Mammary epithelial cell (primary cell): ENCODE results near the gene SFTPB.

Experiments used
- EZH2 ChIP-seq: IDR thresholded peaks from 2 replicates; pipeline ENCODE4 v1.6.1; 2012; ENCODE audit warnings: low read length, inconsistent platforms, borderline replicate concordance
- TF ChIP-seq, protein P1 (sequence below), 2 donors: IDR thresholded peaks in 1 of 2; conservative IDR thresholded peaks in 1 of 2; 2 replicates each; pipeline ENCODE4 v1.5.1; 2011 to 2012; ENCODE audit warnings: inconsistent platforms in 2 of 2, low read length in 2 of 2, mild to moderate bottlenecking in 2 of 2, control low read depth in 1 of 2, low read depth in 1 of 2; ENCODE audit not compliant: insufficient read depth in 1 of 2; ENCODE audit errors: extremely low read depth in 1 of 2

DNA sequence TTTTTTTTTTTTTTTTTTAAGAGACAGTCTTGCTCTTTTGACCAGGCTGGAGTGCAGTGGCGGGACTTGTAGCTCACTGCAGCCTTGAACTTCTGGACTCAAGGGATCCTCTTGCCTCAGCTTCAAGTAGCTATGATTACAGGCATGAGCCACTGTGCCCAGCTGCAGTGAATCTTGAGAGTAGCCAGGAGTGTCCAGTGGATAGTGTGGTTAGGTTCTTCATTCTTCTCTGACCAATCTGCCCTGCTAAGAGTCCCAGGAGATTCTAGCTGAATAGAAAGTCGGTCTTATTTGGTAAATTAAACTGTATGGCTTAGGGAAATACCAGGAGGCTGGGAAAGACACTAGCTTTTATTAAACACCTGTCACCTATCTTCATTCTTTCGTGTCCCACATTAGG is 36.7 kb downstream of the SFTPB start:
- TF ChIP-seq, protein P1, sequence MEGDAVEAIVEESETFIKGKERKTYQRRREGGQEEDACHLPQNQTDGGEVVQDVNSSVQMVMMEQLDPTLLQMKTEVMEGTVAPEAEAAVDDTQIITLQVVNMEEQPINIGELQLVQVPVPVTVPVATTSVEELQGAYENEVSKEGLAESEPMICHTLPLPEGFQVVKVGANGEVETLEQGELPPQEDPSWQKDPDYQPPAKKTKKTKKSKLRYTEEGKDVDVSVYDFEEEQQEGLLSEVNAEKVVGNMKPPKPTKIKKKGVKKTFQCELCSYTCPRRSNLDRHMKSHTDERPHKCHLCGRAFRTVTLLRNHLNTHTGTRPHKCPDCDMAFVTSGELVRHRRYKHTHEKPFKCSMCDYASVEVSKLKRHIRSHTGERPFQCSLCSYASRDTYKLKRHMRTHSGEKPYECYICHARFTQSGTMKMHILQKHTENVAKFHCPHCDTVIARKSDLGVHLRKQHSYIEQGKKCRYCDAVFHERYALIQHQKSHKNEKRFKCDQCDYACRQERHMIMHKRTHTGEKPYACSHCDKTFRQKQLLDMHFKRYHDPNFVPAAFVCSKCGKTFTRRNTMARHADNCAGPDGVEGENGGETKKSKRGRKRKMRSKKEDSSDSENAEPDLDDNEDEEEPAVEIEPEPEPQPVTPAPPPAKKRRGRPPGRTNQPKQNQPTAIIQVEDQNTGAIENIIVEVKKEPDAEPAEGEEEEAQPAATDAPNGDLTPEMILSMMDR (conservative IDR thresholded peaks at IDR 0.05 in 1 of 2, IDR thresholded peaks at IDR 0.05 in 1 of 2; ENCODE audit: extremely low read depth in 1 of 2, insufficient read depth in 1 of 2, low read depth in 1 of 2, low read length in 2 of 2), result no peak
- TF ChIP-seq EZH2, result no peak
